ENCODE data around the gene PCNT. TPM values are rescaled to one million over a fixed set of nuclear protein-coding genes. Genes with fewer than 3 reads are reported as not detected.

The PCNT gene
- total and polyA plus RNA-seq, 7 experiments from 2014 or later: 13.7 to 68.2 (median 54.3) TPM

DNA sequence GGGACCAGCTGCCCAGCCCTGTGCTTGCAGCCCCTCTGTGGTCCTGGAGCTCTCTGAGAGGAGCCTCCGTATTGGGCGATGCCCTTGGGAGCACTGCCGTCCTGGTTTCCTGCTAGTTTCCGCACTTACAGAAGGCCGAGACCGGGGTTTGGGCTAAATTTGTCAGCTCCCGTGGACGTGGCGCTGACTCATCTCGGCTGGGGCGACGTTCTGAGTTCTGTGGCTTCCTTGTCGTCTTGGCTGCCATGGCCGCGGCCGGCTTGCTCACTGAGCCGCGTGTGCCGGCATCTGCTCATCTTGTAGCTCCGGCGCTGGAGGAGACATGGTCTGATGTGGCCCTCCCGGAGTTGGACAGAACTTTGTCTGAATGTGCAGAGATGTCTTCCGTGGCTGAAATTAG, 64.9 kb downstream of the PCNT start:
- peaks cover 0 to 1% (median 0%) of the 10 kb centered on the region in 7 donors for H3K4me1 Mint-ChIP-seq
- H3K9me3 Mint-ChIP-seq: peaks cover 0 to 9% (median 0%) of the 10 kb centered on the region in 11 donors
- H3K27ac Mint-ChIP-seq: no peak overlapping the region
- no peaks in the 10 kb centered on the region for H3K4me1 ChIP-seq (ENCODE audit: control insufficient read depth in 2 of 2, insufficient read depth in 2 of 2, low read length in 2 of 2)
- H3K27me3 Mint-ChIP-seq: no peaks in the 10 kb centered on the region
- no peaks in the 10 kb centered on the region for H3K9me3 ChIP-seq (ENCODE audit: control insufficient read depth in 2 of 3, low read length in 3 of 3)
- peaks cover 3 to 76% (median 6%) of the 10 kb centered on the region in 3 experiments for H3K36me3 ChIP-seq (ENCODE audit: control insufficient read depth in 2 of 3, insufficient read depth in 3 of 3, low read length in 3 of 3)
- no peak for DNase-seq
- POLR2A ChIA-PET: no interaction called here
- intact Hi-C loops (cut with micrococcal nuclease): no loop called here
- H3K27me3 ChIP-seq (ENCODE audit: control insufficient read depth in 2 of 2, insufficient read depth in 2 of 2, low read length in 2 of 2): no peaks in the 10 kb centered on the region
- H3K4me3 ChIP-seq (ENCODE audit: low read length): no peak overlapping the region
- H3K36me3 Mint-ChIP-seq: peaks cover 0 to 51% (median 16%) of the 10 kb centered on the region in 5 donors
- no peak overlapping the region for H3K27ac ChIP-seq (ENCODE audit: low read depth, low read length)
- ATAC-seq: no peak
- CTCF ChIA-PET: no interaction called here
- H3K4me3 Mint-ChIP-seq: no peak overlapping the region

DNA sequence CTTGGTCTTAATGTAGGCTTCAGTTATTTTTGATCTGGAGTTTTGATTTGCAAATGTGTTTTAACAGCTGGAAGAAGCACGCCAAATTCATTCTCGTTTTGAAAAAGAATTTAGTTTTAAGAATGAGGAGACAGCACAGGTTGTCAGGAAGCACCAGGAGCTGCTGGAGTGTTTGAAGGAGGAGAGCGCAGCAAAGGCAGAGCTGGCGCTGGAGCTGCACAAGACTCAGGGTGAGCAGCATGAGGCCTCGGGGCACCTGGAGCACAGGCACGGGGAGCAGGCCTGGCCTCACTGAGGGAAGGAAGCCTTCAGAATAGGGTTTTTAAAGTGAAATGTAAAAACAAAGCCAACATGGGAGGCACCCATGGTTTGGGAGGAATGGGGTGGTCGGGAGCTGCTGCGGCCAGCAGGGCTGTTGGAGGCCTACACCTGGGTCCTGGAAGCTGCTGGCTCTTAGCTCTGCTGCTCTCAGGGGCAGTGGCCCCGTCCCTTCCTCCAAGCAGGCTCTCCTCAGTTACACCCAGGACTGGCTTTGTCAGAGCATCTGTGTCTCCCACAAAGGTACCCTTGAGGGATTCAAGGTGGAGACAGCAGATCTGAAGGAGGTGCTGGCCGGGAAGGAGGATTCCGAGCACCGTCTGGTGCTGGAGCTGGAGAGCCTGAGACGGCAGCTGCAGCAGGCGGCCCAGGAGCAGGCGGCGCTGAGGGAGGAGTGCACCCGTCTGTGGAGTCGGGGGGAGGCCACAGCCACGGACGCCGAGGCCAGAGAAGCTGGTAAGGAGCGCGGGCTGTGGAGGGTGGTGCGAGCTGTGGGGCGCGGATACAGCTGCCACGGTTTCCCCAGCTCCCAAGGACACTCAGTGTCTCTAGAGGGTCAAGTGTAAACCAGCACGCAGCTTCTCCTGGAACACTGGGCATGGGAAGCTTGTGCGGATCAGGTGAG, 66.9 kb downstream of the PCNT start:
- Histone ChIP-seq H3K27me3 (ENCODE audit: control insufficient read depth in 2 of 2, insufficient read depth in 2 of 2, low read length in 2 of 2) (no peaks in the 10 kb centered on the region), H3K4me3 (ENCODE audit: low read length) (no peak overlapping the region), H3K4me1 (ENCODE audit: control insufficient read depth in 2 of 2, insufficient read depth in 2 of 2, low read length in 2 of 2) (no peaks in the 10 kb centered on the region), H3K27ac (ENCODE audit: low read depth, low read length) (no peak overlapping the region), H3K36me3 (ENCODE audit: control insufficient read depth in 2 of 3, insufficient read depth in 3 of 3, low read length in 3 of 3) (peaks cover 3 to 76% (median 3%) of the 10 kb centered on the region in 3 experiments), H3K9me3 (ENCODE audit: control insufficient read depth in 2 of 3, low read length in 3 of 3) (no peaks in the 10 kb centered on the region)
- Mint-ChIP-seq H3K27me3 (no peaks in the 10 kb centered on the region), H3K9me3 (no peaks in the 10 kb centered on the region), H3K36me3 (peaks cover 0 to 43% (median 6%) of the 10 kb centered on the region in 5 donors), H3K4me1 (peaks cover 0 to 5% (median 0%) of the 10 kb centered on the region in 7 donors), H3K27ac (no peak overlapping the region), H3K4me3 (no peak overlapping the region)
- ATAC-seq (no peak), DNase-seq (no peak)
- POLR2A ChIA-PET: no interaction called here
- intact Hi-C loops (cut with micrococcal nuclease): no loop called here
- CTCF ChIA-PET: no interaction called here

DNA sequence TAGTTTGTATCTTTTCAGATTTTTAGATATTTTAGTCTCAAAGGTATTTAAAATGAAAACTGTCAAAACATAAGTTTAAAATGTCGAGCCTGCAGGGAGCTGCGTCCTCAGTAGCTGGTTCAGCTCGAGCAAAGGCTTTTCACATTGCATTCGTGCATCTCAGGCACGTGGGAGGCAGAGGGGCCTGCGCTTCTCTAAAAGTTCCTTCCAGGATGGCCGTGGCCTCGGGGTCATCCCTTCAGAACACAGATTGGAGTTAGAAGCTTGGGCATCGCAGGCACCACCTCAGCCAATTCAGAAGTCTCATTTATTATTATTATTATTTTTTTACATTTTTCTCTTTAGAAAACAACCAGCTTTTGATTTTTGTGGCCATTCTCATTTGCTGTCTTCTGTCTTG, 67.8 kb downstream of the PCNT start:
- Mint-ChIP-seq H3K4me1 (peaks cover 0 to 5% (median 0%) of the 10 kb centered on the region in 7 donors), H3K27ac (peak overlapping the region in 1 of 9 donors; percentile 61), H3K4me3 (no peak overlapping the region), H3K9me3 (no peaks in the 10 kb centered on the region), H3K36me3 (peaks cover 0 to 43% (median 4%) of the 10 kb centered on the region in 5 donors), H3K27me3 (no peaks in the 10 kb centered on the region)
- ChIA-PET POLR2A (no interaction called here), CTCF (no interaction called here)
- intact Hi-C loops (cut with micrococcal nuclease): no loop called here
- H3K4me1 ChIP-seq (ENCODE audit: control insufficient read depth in 2 of 2, insufficient read depth in 2 of 2, low read length in 2 of 2): no peaks in the 10 kb centered on the region
- H3K9me3 ChIP-seq (ENCODE audit: control insufficient read depth in 2 of 3, low read length in 3 of 3): no peaks in the 10 kb centered on the region
- no peak for ATAC-seq
- DNase-seq: no peak
- H3K27ac ChIP-seq (ENCODE audit: low read depth, low read length): no peak overlapping the region
- no peaks in the 10 kb centered on the region for H3K27me3 ChIP-seq (ENCODE audit: control insufficient read depth in 2 of 2, insufficient read depth in 2 of 2, low read length in 2 of 2)
- no peak overlapping the region for H3K4me3 ChIP-seq (ENCODE audit: low read length)
- H3K36me3 ChIP-seq (ENCODE audit: control insufficient read depth in 2 of 3, insufficient read depth in 3 of 3, low read length in 3 of 3): peaks cover 3 to 72% (median 3%) of the 10 kb centered on the region in 3 experiments

DNA sequence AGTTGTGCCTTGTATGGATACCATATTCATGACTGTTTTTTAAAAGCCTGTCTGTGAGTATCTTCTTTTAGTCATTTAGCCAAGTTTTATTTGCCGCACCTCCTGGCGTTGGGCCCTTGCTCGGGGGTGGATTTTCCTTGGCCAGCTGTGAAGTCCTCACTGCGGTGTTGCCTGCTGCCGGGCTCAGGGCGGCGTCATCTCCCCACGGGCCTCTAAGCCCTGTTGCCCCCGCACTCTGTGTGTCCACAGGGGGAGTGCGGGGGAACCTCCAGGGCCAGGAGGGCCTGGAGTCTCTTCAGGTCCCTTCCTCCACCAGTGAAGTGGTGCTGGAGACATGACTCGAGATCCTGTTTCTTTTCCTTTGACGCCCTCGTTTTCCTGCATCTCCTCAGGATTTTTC, 69.0 kb downstream of the PCNT start:
- no peaks in the 10 kb centered on the region for H3K27me3 ChIP-seq (ENCODE audit: control insufficient read depth in 2 of 2, insufficient read depth in 2 of 2, low read length in 2 of 2)
- Mint-ChIP-seq H3K4me1 (peaks cover 0 to 5% (median 0%) of the 10 kb centered on the region in 7 donors), H3K4me3 (no peak overlapping the region), H3K36me3 (peaks cover 0 to 47% (median 7%) of the 10 kb centered on the region in 5 donors), H3K27me3 (no peaks in the 10 kb centered on the region), H3K27ac (no peak overlapping the region), H3K9me3 (no peaks in the 10 kb centered on the region)
- DNase-seq: no peak
- H3K4me1 ChIP-seq (ENCODE audit: control insufficient read depth in 2 of 2, insufficient read depth in 2 of 2, low read length in 2 of 2): no peaks in the 10 kb centered on the region
- H3K9me3 ChIP-seq (ENCODE audit: control insufficient read depth in 2 of 3, low read length in 3 of 3): no peaks in the 10 kb centered on the region
- ChIA-PET CTCF (no interaction called here), POLR2A (no interaction called here)
- H3K36me3 ChIP-seq (ENCODE audit: control insufficient read depth in 2 of 3, insufficient read depth in 3 of 3, low read length in 3 of 3): peaks cover 0 to 73% (median 3%) of the 10 kb centered on the region in 3 experiments
- no peak overlapping the region for H3K4me3 ChIP-seq (ENCODE audit: low read length)
- intact Hi-C loops (cut with micrococcal nuclease): no loop called here
- no peak overlapping the region for H3K27ac ChIP-seq (ENCODE audit: low read depth, low read length)
- ATAC-seq: no peak

DNA sequence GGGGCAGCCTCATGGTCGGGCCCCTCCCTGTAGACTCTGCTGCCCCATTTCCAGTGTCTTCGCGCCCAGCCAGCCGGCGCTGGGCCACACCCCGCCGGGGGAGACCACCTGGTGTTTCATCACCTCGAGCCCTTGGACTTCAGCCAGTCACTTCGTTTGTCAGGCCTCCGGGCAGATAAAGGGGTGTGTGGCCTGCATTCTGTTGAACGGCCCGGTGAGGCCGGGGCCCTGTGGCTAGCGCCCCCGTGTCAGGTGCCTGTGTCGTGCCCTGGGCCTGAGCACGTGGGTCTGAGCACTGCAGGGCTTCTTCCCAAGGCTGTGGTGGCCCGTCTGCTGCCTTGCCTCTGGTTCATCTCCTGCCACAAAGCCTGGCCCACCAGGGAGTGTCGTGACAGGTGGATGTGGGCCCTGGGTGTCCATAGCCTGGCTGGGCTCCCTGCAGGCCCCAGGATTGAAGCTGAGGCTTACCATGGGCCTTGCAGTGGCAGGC, 69.5 kb downstream of the PCNT start:
- Mint-ChIP-seq H3K4me3 (no peak overlapping the region), H3K27ac (peak overlapping the region in 1 of 9 donors; percentile 48), H3K27me3 (no peaks in the 10 kb centered on the region), H3K9me3 (no peaks in the 10 kb centered on the region), H3K4me1 (peaks cover 0 to 5% (median 0%) of the 10 kb centered on the region in 7 donors), H3K36me3 (peaks cover 0 to 47% (median 9%) of the 10 kb centered on the region in 5 donors)
- ATAC-seq: no peak
- POLR2A ChIA-PET: no interaction called here
- DNase-seq: no peak
- no peaks in the 10 kb centered on the region for H3K9me3 ChIP-seq (ENCODE audit: control insufficient read depth in 2 of 3, low read length in 3 of 3)
- no peak overlapping the region for H3K27ac ChIP-seq (ENCODE audit: low read depth, low read length)
- intact Hi-C loops (cut with micrococcal nuclease): no loop called here
- no peak overlapping the region for H3K4me3 ChIP-seq (ENCODE audit: low read length)
- CTCF ChIA-PET: no interaction called here
- no peaks in the 10 kb centered on the region for H3K4me1 ChIP-seq (ENCODE audit: control insufficient read depth in 2 of 2, insufficient read depth in 2 of 2, low read length in 2 of 2)
- H3K27me3 ChIP-seq (ENCODE audit: control insufficient read depth in 2 of 2, insufficient read depth in 2 of 2, low read length in 2 of 2): no peaks in the 10 kb centered on the region
- peaks cover 0 to 74% (median 3%) of the 10 kb centered on the region in 3 experiments for H3K36me3 ChIP-seq (ENCODE audit: control insufficient read depth in 2 of 3, insufficient read depth in 3 of 3, low read length in 3 of 3)

DNA sequence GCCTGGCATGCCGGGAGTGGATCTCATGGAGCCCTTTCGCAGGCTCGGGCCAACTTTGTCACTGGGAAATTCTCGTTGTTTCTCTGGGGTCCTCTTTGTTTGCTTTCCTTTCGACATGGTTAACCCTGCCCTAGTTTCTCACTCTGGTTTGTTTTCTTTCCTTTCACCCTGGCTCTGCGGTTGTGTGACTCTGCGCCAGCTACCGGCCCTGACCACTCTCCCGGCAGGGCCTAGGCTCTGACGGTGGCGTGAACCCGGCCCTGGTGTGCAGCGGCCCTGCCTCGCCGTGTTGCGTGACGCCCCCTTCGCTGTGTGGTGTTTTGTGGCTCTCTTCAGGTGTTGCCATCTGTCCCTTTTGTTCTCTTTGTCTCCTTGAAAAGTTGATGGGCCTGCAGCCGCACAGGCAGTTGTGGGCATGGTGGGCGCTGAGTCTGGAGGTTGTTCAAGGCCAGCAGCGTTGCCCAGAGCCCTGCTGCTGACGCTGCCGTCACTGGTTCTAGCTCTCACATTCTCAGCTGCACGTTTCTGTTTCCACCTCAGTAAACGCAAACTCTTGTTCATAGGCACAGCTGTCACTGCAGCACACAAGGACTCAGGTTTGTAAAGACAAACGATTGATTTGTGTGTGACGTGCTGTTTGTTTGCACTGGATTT, 70.1 kb downstream of the PCNT start:
- H3K27ac ChIP-seq (ENCODE audit: low read depth, low read length): no peak overlapping the region
- no peaks in the 10 kb centered on the region for H3K27me3 ChIP-seq (ENCODE audit: control insufficient read depth in 2 of 2, insufficient read depth in 2 of 2, low read length in 2 of 2)
- H3K9me3 ChIP-seq (ENCODE audit: control insufficient read depth in 2 of 3, low read length in 3 of 3): no peaks in the 10 kb centered on the region
- ChIA-PET POLR2A (no interaction called here), CTCF (no interaction called here)
- Mint-ChIP-seq H3K4me1 (peaks cover 0 to 5% (median 0%) of the 10 kb centered on the region in 7 donors), H3K9me3 (no peaks in the 10 kb centered on the region), H3K36me3 (peaks cover 2 to 50% (median 9%) of the 10 kb centered on the region in 5 donors), H3K27me3 (no peaks in the 10 kb centered on the region), H3K27ac (peak overlapping the region in 1 of 9 donors; percentile 48), H3K4me3 (no peak overlapping the region)
- no peak overlapping the region for H3K4me3 ChIP-seq (ENCODE audit: low read length)
- ATAC-seq: peak; percentile 27
- intact Hi-C loops (cut with micrococcal nuclease): no loop called here
- H3K36me3 ChIP-seq (ENCODE audit: control insufficient read depth in 2 of 3, insufficient read depth in 3 of 3, low read length in 3 of 3): peaks cover 0 to 70% (median 3%) of the 10 kb centered on the region in 3 experiments
- H3K4me1 ChIP-seq (ENCODE audit: control insufficient read depth in 2 of 2, insufficient read depth in 2 of 2, low read length in 2 of 2): no peaks in the 10 kb centered on the region
- no peak for DNase-seq

Data from naive thymus-derived CD4-positive, alpha-beta T cell (primary cell).